Activated CD8-positive, alpha-beta T cell treated with anti-CD3 and anti-CD28 coated beads for 36 hours (primary cell): ENCODE measurements around the gene FFAR2. TPM values are rescaled to one million over a fixed set of nuclear protein-coding genes. Genes with fewer than 3 reads are reported as not detected.

Source experiments
- ATAC-seq: fragments of 200-7000 bp; cut with Tn5 transposase; one replicate; pipeline ENCODE4 v1.10.0; 2021; ENCODE audit warnings: mild to moderate bottlenecking, moderate library complexity
- CTCF ChIA-PET: fragments of 350-600 bp; sonication (Branson Sonifier 250); formaldehyde crosslinking; loops from one replicate; lab custom pipeline; 2021; ENCODE audit warnings: antibody characterized with exemption; lab: Charles Lee
- POLR2A ChIA-PET: fragments of 350-600 bp; sonication (Branson Sonifier 250); formaldehyde crosslinking; loops from one replicate; lab custom pipeline; 2021; ENCODE audit warnings: antibody characterized with exemption; lab: Charles Lee
- DNase-seq: peaks from one replicate; pipeline ENCODE4 v3.0.0-alpha.2; 2020
- H3K27ac Mint-ChIP-seq: one replicate; pipeline ENCODE4 v1.8.0; 2021; ENCODE audit warnings: mild to moderate bottlenecking, mixed read lengths
- H3K27me3 Mint-ChIP-seq: one replicate; pipeline ENCODE4 v1.8.0; 2021; ENCODE audit warnings: mixed read lengths
- H3K36me3 Mint-ChIP-seq: one replicate; pipeline ENCODE4 v1.8.0; 2021; ENCODE audit warnings: low read depth, mixed read lengths
- H3K4me1 Mint-ChIP-seq: one replicate; pipeline ENCODE4 v1.8.0; 2021; ENCODE audit warnings: low read depth, mixed read lengths
- H3K4me3 Mint-ChIP-seq: one replicate; pipeline ENCODE4 v1.8.0; 2021; ENCODE audit warnings: mild to moderate bottlenecking, moderate library complexity, mixed read lengths
- H3K9me3 Mint-ChIP-seq: one replicate; pipeline ENCODE4 v1.8.0; 2021; ENCODE audit warnings: mixed read lengths
- intact Hi-C: fragments of 100-400 bp; cut with micrococcal nuclease; formaldehyde crosslinking; loops from one replicate; pipeline ENCODE4 v1.10.0; 2022
- total RNA-seq, 2 experiments: library from RNA; stranded (reverse); gene quantifications; one replicate each; pipeline ENCODE4 v1.2.3, GENCODE V29; 2021
- TF ChIP-seq, protein P1 (sequence below): fragments of 200-600 bp; IDR thresholded peaks from one replicate; pipeline ENCODE4 v1.8.0; 2022; ENCODE audit warnings: antibody characterized with exemption, mild to moderate bottlenecking

The FFAR2 gene
- total RNA-seq, 2 experiments from 2014 or later = not detected

DNA sequence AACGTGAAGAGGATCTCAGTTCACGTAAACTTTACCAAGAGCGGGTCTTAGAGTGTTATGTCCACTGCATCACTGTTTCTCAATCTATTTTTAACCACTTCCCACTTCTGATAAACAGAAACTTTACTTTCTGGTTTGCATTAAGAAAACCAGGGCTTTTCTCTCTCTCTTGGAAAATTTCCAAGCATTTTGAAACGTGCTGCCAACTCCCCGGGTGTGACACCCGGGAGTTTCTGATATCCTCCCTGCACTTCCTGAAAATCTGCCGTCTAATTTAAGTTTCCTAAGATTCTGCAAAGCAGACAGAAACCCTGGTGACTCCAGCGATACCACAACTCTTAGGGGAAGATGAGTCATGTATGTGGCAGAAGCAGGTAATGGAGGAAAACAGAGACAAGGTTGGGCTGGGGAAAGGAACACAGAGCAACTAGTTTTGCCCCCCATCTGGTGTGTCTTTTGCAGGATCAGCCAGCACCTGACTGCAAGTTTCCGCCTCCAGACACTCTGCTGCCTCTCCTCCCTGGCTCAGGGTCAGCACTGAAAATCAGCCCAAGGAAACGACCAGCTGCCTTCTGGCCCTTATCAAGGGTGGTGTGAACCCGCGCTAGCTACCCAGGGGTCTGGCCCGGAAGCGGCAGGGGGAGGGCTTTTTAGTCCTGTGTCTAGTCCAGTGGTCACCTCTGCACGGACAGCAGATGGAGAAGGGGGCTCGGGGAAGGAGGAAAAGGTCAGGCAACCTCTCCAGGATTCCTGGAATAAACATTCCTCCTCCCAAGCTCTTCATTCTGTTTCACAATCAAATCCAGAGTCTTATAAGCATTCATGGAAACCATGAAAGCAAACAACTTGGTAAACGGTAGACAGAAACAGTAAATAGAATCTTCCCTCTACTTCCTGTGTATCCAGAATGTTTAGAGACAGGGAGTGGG, 11.3 kb upstream of the FFAR2 start:
- TF ChIP-seq, protein P1, sequence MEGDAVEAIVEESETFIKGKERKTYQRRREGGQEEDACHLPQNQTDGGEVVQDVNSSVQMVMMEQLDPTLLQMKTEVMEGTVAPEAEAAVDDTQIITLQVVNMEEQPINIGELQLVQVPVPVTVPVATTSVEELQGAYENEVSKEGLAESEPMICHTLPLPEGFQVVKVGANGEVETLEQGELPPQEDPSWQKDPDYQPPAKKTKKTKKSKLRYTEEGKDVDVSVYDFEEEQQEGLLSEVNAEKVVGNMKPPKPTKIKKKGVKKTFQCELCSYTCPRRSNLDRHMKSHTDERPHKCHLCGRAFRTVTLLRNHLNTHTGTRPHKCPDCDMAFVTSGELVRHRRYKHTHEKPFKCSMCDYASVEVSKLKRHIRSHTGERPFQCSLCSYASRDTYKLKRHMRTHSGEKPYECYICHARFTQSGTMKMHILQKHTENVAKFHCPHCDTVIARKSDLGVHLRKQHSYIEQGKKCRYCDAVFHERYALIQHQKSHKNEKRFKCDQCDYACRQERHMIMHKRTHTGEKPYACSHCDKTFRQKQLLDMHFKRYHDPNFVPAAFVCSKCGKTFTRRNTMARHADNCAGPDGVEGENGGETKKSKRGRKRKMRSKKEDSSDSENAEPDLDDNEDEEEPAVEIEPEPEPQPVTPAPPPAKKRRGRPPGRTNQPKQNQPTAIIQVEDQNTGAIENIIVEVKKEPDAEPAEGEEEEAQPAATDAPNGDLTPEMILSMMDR = no peak
- Mint-ChIP-seq H3K27me3 (peaks cover 13% of the 10 kb centered on the region), H3K4me3 (peak overlapping the region; percentile 14), H3K36me3 (no peaks in the 10 kb centered on the region), H3K4me1 (peaks cover 19% of the 10 kb centered on the region), H3K9me3 (peaks cover 3% of the 10 kb centered on the region), H3K27ac (peak overlapping the region; percentile 26)
- ChIA-PET POLR2A (interaction anchor here (0.9 to 1.0 kb wide), 2 partner anchors 9 to 13 kb away, joined by 3 read pairs; no protein-coding TSS in a partner anchor), CTCF (no interaction called here)
- DNase-seq = peak; percentile 60
- intact Hi-C loops = no loop called here
- ATAC-seq = peak; percentile 93

DNA sequence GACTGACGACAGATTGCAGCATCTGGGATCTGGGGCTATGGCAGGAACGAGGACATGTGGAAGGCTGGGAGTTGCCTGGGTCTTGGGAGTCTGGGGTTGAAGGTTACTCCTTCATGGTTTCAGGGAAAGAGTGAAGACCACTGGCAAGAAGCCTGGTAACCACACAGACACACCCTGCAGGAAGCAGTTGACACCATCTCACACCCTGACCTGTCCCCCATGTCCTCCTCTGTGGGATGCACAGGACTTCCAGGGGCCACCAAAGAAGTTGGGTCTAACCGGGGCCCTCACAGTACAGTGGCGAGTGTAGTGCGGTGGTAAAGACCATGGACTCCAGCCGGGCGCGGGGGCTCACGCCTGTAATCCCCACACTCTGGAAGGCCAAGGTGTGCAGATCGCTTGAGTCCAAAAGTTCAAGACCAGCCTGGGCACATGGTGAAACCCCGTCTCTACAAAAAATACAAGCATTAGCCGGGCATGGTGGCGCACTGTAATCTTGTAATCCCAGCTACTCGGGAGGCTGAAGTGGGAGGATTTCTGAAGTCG, 10.6 kb upstream of the FFAR2 start:
- H3K9me3 Mint-ChIP-seq = no peaks in the 10 kb centered on the region
- intact Hi-C loops = no loop called here
- H3K27ac Mint-ChIP-seq = no peak overlapping the region
- DNase-seq (no peak), ATAC-seq (no peak)
- H3K4me1 Mint-ChIP-seq = peaks cover 19% of the 10 kb centered on the region
- POLR2A ChIA-PET = interaction anchor here (0.9 to 1.0 kb wide), 2 partner anchors 8 to 12 kb away, joined by 3 read pairs; no protein-coding TSS in a partner anchor
- no peak overlapping the region for H3K4me3 Mint-ChIP-seq
- peaks cover 13% of the 10 kb centered on the region for H3K27me3 Mint-ChIP-seq
- no peaks in the 10 kb centered on the region for H3K36me3 Mint-ChIP-seq
- CTCF ChIA-PET = no interaction called here
- TF ChIP-seq, protein P1 = no peak

DNA sequence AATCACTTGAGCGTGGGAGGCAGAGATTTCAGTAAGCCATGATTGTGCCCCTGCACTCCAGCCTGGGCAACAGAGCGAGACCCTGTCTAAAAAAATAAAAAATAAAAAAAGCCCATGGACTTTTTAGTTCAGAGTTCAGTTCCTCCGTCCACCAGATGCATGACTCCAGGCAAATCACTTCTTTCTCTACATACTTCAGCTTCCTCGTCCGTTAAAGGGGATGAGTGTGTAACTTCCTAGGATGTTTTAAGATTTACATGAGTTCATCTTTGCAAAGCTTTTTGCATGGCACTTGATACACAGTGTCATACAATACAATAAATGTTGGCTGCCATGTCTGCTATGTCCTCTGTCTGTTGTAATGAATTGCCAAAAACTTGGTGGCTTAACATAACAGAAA, 10.0 kb upstream of the FFAR2 start:
- H3K4me3 Mint-ChIP-seq = no peak overlapping the region
- intact Hi-C loops = no loop called here
- H3K27ac Mint-ChIP-seq = no peak overlapping the region
- H3K36me3 Mint-ChIP-seq = no peaks in the 10 kb centered on the region
- CTCF ChIA-PET = no interaction called here
- no peaks in the 10 kb centered on the region for H3K9me3 Mint-ChIP-seq
- POLR2A ChIA-PET = no interaction called here
- ATAC-seq (no peak), DNase-seq (no peak)
- H3K27me3 Mint-ChIP-seq = peaks cover 13% of the 10 kb centered on the region
- peaks cover 19% of the 10 kb centered on the region for H3K4me1 Mint-ChIP-seq
- TF ChIP-seq, protein P1 = no peak

DNA sequence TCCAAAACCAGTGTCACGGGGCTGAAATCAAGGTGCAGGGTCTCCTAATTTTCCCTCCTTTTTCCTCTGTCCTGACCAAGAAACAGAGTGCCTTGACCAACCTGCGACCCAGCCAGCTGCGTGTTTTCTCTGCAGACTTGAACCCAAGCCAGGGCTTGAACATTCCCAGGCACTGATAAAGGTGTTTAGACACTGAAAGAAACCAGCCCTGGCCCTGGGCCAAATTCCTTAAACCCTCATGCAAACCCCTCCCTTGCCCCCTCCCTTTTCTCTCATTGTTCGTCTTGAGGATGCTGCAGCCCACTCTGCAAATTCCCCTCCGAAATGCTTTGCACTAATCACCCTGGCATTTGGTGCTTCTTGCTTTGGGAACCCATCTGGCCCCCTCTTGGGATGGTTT, 9.5 kb upstream of the FFAR2 start:
- TF ChIP-seq, protein P1 = no peak
- intact Hi-C loops = no loop called here
- ATAC-seq (no peak), DNase-seq (no peak)
- H3K27me3 Mint-ChIP-seq = peaks cover 11% of the 10 kb centered on the region
- ChIA-PET CTCF (no interaction called here), POLR2A (no interaction called here)
- H3K27ac Mint-ChIP-seq = no peak overlapping the region
- peaks cover 19% of the 10 kb centered on the region for H3K4me1 Mint-ChIP-seq
- H3K36me3 Mint-ChIP-seq = no peaks in the 10 kb centered on the region
- no peak overlapping the region for H3K4me3 Mint-ChIP-seq
- H3K9me3 Mint-ChIP-seq = no peaks in the 10 kb centered on the region

DNA sequence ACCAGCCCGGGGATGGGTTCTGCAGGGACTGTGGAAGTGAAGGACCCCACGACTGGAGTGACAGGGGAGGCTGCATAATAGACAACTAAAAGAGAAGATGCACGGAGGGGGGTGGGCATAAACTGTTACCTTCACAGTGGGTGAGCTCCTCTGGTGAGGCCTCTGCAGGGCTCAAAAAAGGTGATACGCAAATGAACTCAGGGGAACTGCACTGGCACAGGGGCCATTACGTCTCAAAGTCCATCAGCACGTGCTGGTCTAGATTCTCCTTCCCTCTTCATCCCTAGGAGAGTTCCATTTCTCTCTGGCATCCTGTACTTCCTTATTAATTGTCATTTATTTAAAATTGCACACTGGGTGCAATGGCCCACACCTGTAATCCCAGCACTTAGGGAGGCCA, 8.1 kb upstream of the FFAR2 start:
- Mint-ChIP-seq H3K27ac (no peak overlapping the region), H3K9me3 (no peaks in the 10 kb centered on the region), H3K36me3 (no peaks in the 10 kb centered on the region), H3K4me1 (peaks cover 23% of the 10 kb centered on the region), H3K4me3 (no peak overlapping the region), H3K27me3 (peaks cover 10% of the 10 kb centered on the region)
- TF ChIP-seq, protein P1 = no peak
- intact Hi-C loops = no loop called here
- ChIA-PET POLR2A (interaction anchor here (0.6 kb wide), 1 partner anchor 9 kb away, joined by 4 read pairs; no protein-coding TSS in a partner anchor), CTCF (no interaction called here)
- DNase-seq = no peak
- no peak for ATAC-seq
